Dermis microvascular lymphatic vessel endothelial cell (primary cell): ENCODE data around the gene SPCS2. TPM values are rescaled to one million over a fixed set of nuclear protein-coding genes. Genes with fewer than 3 reads are reported as not detected.
"Not testable (repeated sequence)": the region's sequence is repeated elsewhere in the genome, so short reads cannot be mapped to it uniquely, and the experiment has no call there.

Source experiments
- DNase-seq, 2 donors: peaks; one replicate each; pipeline versions ENCODE4 v3.0.0 to v3.0.0-alpha.2; 2010; ENCODE audit warnings: low read depth in 2 of 2
- total RNA-seq: library from RNA; depleted of rRNA; stranded (reverse); fragments of >200 nt; gene quantifications from 2 replicates; pipeline ENCODE4 v1.2.1, GENCODE V29; 2014

SPCS2 gene
- total RNA-seq, 1 donor from 2014 or later, result 10.0 TPM

DNA sequence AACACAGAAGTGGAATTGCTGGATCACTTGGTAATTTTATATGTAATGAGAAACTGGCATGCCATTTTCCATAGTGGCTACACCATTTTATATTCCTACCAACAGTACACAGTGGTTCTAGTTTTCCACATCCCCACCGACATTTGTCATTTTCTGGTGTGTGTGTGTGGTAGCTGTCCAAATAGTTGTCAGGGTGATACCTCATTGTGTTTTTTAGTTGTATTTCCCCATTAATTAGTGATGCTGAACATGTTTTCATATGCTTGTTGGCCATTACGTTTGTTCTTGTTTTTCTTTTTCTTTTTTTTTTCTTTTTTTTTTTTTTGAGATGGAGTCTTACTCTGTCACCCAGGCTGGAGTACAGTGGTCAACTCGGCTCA is 51.9 kb downstream of the SPCS2 start:
- no peak for DNase-seq

DNA sequence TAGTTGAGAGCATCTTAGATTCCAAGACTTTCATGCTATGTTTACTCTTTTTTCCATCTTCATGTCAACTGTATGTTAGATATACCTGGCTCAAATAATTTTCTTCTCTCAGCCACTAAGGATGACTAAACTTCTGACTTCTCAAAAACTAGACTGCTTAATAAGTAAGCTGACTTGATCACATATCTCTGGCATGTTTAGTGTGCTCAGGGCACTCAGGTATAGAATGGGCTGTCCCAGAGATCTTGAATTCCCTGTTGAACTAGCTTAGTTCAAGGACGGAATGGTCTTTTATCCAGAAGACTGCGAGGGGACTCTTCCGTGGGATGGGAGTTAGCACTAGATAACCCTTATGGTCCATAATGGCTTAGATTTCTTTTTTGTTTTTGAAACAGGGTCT is 52.6 kb downstream of the SPCS2 start:
- DNase-seq, result no peak

- DNase-seq, result no peak
Observed at GRCh38 chr11:75002516-75002915, 53.5 kb downstream of the SPCS2 start.

DNA sequence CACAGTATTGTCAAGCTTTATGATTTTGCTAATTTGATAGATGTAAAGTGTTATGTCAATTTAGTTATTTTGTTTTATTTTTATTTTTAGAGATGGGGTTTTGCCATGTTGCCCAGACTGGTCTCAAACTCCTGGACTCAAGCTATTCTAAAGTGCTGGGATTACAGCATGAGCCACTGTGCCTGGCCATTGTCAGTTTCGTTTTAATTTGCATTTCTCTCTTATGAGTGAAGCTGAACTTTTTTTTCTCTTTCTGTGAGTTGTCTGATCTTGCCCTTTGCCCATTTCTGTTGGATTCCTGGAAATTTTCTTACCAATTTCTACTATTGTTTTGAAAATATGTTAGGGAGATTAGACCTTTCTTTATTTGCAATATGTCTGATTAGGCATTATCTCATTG is 55.1 kb downstream of the SPCS2 start:
- DNase-seq, result no peak

GRCh38 chr11:75011357-75011756 is 62.3 kb downstream of the SPCS2 start:
- DNase-seq, result no peak

DNA sequence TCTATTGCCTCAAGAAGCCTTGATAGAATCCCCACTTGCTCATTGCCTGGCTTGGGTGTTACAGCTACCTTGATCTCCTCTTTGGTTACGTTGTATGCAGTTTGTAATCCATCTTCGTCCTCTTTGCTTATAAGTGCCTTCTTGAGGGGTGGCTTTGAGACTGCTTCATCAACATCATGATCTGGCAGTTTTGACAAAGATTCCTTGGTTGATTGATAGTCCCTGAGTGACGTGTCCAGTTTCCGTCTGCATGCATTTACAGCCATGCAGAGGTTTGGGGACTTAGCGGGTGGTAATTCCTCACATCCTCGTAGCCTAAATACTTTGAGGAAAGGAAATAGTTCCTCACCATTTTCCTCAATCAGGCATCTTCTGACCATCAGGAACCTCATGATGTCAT is 62.8 kb downstream of the SPCS2 start:
- DNase-seq, result no peak

- DNase-seq, result no peak
Observed at GRCh38 chr11:75013051-75013450, 64.0 kb downstream of the SPCS2 start.

DNA sequence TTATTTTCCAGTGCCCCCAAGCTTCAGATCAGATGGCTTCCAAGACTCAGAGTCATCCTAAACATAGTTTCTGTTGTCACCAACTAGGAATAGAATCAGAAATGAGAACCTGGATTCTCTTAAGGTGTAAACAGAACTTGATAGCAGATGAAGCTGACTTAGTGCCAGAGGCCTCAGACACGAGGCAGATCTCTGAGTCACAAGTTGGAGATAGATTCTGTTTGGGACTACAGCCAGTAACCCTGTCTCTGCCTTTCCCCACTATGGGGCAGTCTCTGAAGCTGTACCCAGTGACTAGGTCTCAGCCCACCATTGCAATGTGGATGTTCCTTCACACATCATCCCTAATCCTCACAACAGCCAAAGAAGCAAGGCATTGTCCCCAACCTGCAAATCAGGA is 65.1 kb downstream of the SPCS2 start:
- DNase-seq, result peak in 1 of 2 donors; percentile 26

DNA sequence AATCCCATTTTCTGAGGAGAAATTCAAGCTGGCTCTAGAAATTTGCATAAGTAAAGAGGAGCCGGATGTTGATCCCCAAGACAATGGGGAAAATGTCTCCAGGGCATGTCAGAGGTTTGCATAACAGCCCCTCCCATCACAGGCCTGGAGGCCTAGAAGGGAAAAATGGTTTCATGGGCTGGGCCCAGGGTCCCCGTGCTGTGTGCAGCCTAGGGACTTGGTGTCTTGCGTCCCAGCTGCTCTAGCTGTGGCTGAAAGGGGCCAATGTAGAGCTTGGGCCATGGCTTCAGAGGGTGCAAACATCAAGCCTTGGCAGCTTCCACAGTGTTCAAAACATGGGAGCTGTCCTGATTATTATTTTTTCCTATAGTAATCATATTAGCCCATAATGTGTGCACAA is 70.1 kb downstream of the SPCS2 start:
- DNase-seq, result not testable (repeated sequence)

DNA sequence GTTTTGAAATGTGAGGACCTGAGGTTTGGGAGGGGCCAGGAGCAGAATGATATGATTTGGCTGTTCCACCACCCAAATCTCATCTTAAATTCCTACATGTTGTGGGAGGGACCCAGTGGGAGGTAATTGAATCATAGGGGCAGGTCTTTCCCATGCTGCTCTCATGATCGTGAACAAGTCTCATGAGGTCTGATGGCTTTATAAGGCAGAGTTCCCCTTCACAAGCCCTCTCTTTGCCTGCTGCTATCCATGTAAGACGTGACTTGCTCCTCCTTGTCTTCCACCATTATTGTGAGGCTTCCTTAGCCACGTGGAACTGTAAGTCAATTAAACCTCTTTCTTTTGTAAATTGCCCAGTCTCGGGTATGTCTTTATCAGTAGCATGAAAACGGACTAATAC is 71.3 kb downstream of the SPCS2 start:
- not testable (repeated sequence) for DNase-seq

DNA sequence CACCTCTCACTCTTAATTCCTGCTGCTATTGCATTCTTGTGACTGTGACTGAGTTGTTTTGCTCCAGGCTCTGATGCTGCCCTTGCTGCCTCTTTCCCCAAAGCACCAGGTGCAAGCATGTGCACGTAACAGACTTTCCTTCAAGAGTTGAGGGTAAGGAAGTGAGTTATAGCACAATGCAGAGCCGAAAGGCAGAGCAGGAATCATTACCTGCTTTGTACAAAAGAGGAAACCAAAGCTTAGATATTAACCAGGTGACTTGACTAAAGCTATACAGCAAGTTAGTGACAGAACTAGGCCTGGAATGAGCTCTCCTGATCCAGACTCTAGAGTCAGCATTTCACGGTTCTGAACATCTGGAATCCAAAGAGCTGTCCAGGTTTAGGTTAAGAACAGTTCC is 73.2 kb downstream of the SPCS2 start:
- no peak for DNase-seq

- peak; percentile 77 to 81 for DNase-seq
Observed at GRCh38 chr11:75022759-75023396, 73.8 kb downstream of the SPCS2 start.

GRCh38 chr11:75023446-75024067 is 74.5 kb downstream of the SPCS2 start:
- DNase-seq, result no peak

GRCh38 chr11:75024068-75024449 is 75.0 kb downstream of the SPCS2 start:
- DNase-seq, result no peak

- DNase-seq, result no peak
Observed at GRCh38 chr11:75024764-75025211, 75.7 kb downstream of the SPCS2 start.

DNA sequence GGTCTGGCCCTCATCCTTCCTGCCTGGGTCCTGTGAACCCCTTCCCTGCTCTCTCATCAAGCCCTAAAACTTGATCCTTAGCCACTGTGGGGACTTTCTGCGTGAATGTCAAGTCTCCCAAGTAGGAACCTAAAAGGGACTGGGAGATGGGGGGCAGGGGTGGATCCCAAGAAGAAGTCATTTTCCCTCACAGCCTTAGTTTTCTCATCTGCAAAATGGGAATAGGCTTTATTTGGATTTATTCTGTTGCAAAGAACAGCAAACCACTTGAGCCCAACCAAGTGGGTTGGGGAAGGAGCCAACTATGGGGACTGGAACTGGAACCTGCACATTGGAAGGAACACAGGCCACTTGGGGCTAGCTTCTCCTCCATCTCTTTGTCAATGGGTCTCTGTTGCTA is 76.5 kb downstream of the SPCS2 start:
- no peak for DNase-seq

GRCh38 chr11:75028321-75028720 is 79.3 kb downstream of the SPCS2 start:
- DNase-seq, result no peak

Other genes with a start within 250 kb of the SPCS2 start
- 0.26 and 0.63 TPM in 2 replicates for gene CHRDL2, start 217.8 kb upstream of the SPCS2 start, total RNA-seq
- gene RNF169, start 200.4 kb upstream of the SPCS2 start, total RNA-seq, result 13.0 and 14.5 TPM in 2 replicates
- gene XRRA1, start 175 bp upstream of the SPCS2 start, total RNA-seq, result 4.2 and 6.2 TPM in 2 replicates
- 7.2 and 9.6 TPM in 2 replicates for gene NEU3, start 39.7 kb downstream of the SPCS2 start, total RNA-seq
- gene OR2AT4, start 147.6 kb downstream of the SPCS2 start, total RNA-seq, result not detected in 2 replicates
- gene SLCO2B1, start 201.8 kb downstream of the SPCS2 start, total RNA-seq, result 5.0 and 8.2 TPM in 2 replicates